Measurements from ENCODE around the gene TRERF1. TPM values are rescaled to one million over a fixed set of nuclear protein-coding genes. Genes with fewer than 3 reads are reported as not detected.

TRERF1 gene
- total and polyA plus RNA-seq, 2 of the 8 experiments (the other 6 are each of a cell fraction or from before 2014, with no cell fraction given), result 10.8 to 21.5 TPM

GRCh38 chr6:42460883-42461282 lies 9.2 kb upstream of the TRERF1 start:
- Histone ChIP-seq H2AK5ac (ENCODE audit: low read depth, low read length) (no peak overlapping the region), H3K4ac (replicated peaks; ENCODE audit: insufficient read length, low read depth, low read length) (no peak overlapping the region), H4K20me1 (replicated peaks in 1 of 2; ENCODE audit: control insufficient read depth in 1 of 2, insufficient read depth in 2 of 2, low read length in 2 of 2) (no peaks in the 10 kb centered on the region), H3K27ac (ENCODE audit: low read depth, low read length) (no peak overlapping the region), H3K79me2 (ENCODE audit: control insufficient read depth in 1 of 2, insufficient read depth in 2 of 2, low read length in 2 of 2) (no peaks in the 10 kb centered on the region), H3K9me3 (ENCODE audit: insufficient read depth in 2 of 2, low read depth in 1 of 2, low read length in 1 of 2) (0 out of 4 replicates have a peak, but pooled peaks cover 0 to 3% of the 10 kb centered on the region in 2 experiments), H3K23me2 (ENCODE audit: low read depth, low read length) (no peaks in the 10 kb centered on the region), H2BK20ac (ENCODE audit: low read length) (no peak overlapping the region), H2BK15ac (ENCODE audit: low read length) (no peak overlapping the region), H3K4me2 (ENCODE audit: insufficient read depth in 1 of 2, low read depth in 2 of 2, low read length in 2 of 2) (no peak overlapping the region), H2AFZ (ENCODE audit: low read length) (no peak overlapping the region), H3K9ac (replicated peaks in 1 of 4; ENCODE audit: extremely low read depth in 1 of 4, low read depth in 3 of 4, low read length in 3 of 4) (no peak overlapping the region), H3K27me3 (replicated peaks in 1 of 4; ENCODE audit: control insufficient read depth in 3 of 4, extremely low read depth in 1 of 4, insufficient read depth in 3 of 4, low read length in 3 of 4) (no peaks in the 10 kb centered on the region), H3K4me3 (ENCODE audit: extremely low read depth in 1 of 4, insufficient read depth in 2 of 4, low read depth in 3 of 4, low read length in 4 of 4) (no peak overlapping the region), H2BK5ac (ENCODE audit: low read depth, low read length) (no peak overlapping the region), H4K91ac (replicated peaks; ENCODE audit: insufficient read length, low read length) (no peak overlapping the region), H3K18ac (ENCODE audit: extremely low read depth, low read length) (no peak overlapping the region), H4K5ac (ENCODE audit: insufficient read length, low read depth, low read length) (no peak overlapping the region), H4K8ac (ENCODE audit: extremely low read depth, insufficient read depth, low read length) (no peak overlapping the region), H3K56ac (replicated peaks; ENCODE audit: insufficient read length, low read depth, low read length) (no peak overlapping the region), H3K36me3 (ENCODE audit: control insufficient read depth in 2 of 4, insufficient read depth in 4 of 4, low read length in 3 of 4) (no peaks in the 10 kb centered on the region), H2BK12ac (ENCODE audit: low read depth, low read length) (no peak overlapping the region), H2BK120ac (replicated peaks; ENCODE audit: low read depth, low read length) (no peak overlapping the region), H3K23ac (ENCODE audit: insufficient read length) (no peak overlapping the region), H3K4me1 (replicated peaks in 1 of 4; ENCODE audit: control insufficient read depth in 3 of 4, insufficient read depth in 4 of 4, low read length in 3 of 4) (peaks cover 0 to 5% (median 3%) of the 10 kb centered on the region in 4 experiments; a peak in 5 of 7 replicates), H3K79me1 (ENCODE audit: low read depth, low read length) (no peaks in the 10 kb centered on the region), H3K14ac (ENCODE audit: insufficient read length) (no peak overlapping the region)
- FAIRE-seq (no peak), DNase-seq (ENCODE audit: low read depth in 1 of 2, low spot score in 2 of 2) (no peak)
- ChIA-PET POLR2A (ENCODE audit: partially characterized antibody) (interaction anchor here (1.2 kb wide), 1 partner anchor 11 kb away, joined by 3 read pairs; no protein-coding TSS in a partner anchor), CTCF (ENCODE audit: partially characterized antibody) (interaction anchor here (0.8 to 1.1 kb wide), 2 partner anchors 12 to 89 kb away, joined by 3 read pairs; no protein-coding TSS in a partner anchor)
- TF ChIP-seq RBBP5 (IDR thresholded peaks at IDR 0.05; ENCODE audit: borderline replicate concordance, low read depth, low read length) (no peak), EGR1 (IDR thresholded peaks at IDR 0.05; ENCODE audit: borderline replicate concordance, low read depth, low read length) (no peak), SIN3A (conservative IDR thresholded peaks at IDR 0.05 in 1 of 2, IDR thresholded peaks at IDR 0.05 in 1 of 2; ENCODE audit: low read depth in 1 of 2, low read length in 2 of 2) (no peak), BRCA1 (IDR thresholded peaks at IDR 0.05; ENCODE audit: low read depth, low read length) (no peak), TCF12 (IDR thresholded peaks at IDR 0.05; ENCODE audit: low read depth, low read length) (no peak), SAP30 (IDR thresholded peaks at IDR 0.05; ENCODE audit: insufficient read depth, insufficient replicate concordance, low read length) (no peak), NRF1 (IDR thresholded peaks at IDR 0.05; ENCODE audit: low read depth, low read length) (no peak), RAD21 (IDR thresholded peaks at IDR 0.05 in 1 of 2, conservative IDR thresholded peaks at IDR 0.05 in 1 of 2; ENCODE audit: low read depth in 2 of 2, low read length in 2 of 2) (no peak), SIRT6 (IDR thresholded peaks at IDR 0.05; ENCODE audit: low read length) (no peak)
- TF ChIP-seq, protein P1, sequence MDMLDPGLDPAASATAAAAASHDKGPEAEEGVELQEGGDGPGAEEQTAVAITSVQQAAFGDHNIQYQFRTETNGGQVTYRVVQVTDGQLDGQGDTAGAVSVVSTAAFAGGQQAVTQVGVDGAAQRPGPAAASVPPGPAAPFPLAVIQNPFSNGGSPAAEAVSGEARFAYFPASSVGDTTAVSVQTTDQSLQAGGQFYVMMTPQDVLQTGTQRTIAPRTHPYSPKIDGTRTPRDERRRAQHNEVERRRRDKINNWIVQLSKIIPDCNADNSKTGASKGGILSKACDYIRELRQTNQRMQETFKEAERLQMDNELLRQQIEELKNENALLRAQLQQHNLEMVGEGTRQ (IDR thresholded peaks at IDR 0.05; ENCODE audit: low read length), result no peak
- 95% methylated on average over 1 of the region's 1 CpG; no CpG with 5 or more reads in 1 of the 2 experiments for WGBS, 2 experiments (ENCODE audit: extremely low coverage in 1 of 2, insufficient coverage in 1 of 2, insufficient read length in 1 of 2, insufficient replicate concordance in 2 of 2, low coverage in 1 of 2, low lambda C conversion rate in 2 of 2, missing lambda C conversion rate in 1 of 2)

Measured in H1 (cell line).